Measurements from ENCODE around the gene MOCS2.
A peak's percentile ranks its signal among the peaks of the same experiment; 100 is the strongest.

Gene MOCS2

DNA sequence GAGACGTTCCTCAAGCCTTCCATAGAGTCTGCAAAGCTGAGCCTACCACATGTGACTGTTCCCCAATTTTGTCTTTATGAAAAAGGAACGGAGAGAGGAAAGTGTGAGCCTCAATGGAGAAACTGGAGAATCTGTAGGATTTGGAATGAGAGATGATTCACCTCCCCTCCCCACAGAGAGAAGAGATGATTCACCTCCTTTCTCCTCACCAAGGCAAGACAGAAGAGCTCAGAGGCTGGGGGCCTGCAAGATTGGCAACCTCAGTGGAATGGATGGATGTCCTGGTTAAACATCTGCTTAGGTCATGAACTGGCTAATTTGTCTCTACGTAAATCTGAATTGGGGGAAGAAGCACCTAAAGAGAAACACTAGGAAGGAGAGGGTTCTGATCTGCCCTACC lies 17.0 kb upstream of the MOCS2 start:
- peak; percentile 24 for DNase-seq (ENCODE audit: low read depth)
- H3K4me3 ChIP-seq (replicated peaks; ENCODE audit: low read depth, low read length) = no peak overlapping the region
- TF ChIP-seq, protein P1, sequence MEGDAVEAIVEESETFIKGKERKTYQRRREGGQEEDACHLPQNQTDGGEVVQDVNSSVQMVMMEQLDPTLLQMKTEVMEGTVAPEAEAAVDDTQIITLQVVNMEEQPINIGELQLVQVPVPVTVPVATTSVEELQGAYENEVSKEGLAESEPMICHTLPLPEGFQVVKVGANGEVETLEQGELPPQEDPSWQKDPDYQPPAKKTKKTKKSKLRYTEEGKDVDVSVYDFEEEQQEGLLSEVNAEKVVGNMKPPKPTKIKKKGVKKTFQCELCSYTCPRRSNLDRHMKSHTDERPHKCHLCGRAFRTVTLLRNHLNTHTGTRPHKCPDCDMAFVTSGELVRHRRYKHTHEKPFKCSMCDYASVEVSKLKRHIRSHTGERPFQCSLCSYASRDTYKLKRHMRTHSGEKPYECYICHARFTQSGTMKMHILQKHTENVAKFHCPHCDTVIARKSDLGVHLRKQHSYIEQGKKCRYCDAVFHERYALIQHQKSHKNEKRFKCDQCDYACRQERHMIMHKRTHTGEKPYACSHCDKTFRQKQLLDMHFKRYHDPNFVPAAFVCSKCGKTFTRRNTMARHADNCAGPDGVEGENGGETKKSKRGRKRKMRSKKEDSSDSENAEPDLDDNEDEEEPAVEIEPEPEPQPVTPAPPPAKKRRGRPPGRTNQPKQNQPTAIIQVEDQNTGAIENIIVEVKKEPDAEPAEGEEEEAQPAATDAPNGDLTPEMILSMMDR (IDR thresholded peaks at IDR 0.05; ENCODE audit: low read length, missing control alignments) = no peak

DNA sequence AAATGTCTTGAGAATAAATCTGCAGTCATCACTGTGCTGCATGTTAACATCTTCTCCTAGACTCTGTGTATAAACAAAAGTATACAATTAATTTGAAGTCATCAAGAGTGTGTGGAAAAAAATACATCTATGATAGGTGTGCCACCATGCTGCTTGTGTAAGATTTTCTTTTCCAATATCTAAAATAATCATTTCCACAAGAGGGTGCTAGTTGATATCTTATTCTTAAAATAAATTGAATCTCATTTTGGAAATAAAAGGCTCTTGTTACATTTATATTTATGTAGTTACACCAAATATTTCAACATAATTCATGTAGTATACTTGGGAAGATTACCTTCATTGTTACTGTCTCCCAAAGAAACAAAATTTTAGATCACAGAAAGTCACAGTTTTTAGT lies 14.1 kb upstream of the MOCS2 start:
- DNase-seq (ENCODE audit: low read depth) = peak; percentile 44
- TF ChIP-seq, protein P1 (IDR thresholded peaks at IDR 0.05; ENCODE audit: low read length, missing control alignments) = peak; percentile 16
- H3K4me3 ChIP-seq (replicated peaks; ENCODE audit: low read depth, low read length) = no peak overlapping the region

DNA sequence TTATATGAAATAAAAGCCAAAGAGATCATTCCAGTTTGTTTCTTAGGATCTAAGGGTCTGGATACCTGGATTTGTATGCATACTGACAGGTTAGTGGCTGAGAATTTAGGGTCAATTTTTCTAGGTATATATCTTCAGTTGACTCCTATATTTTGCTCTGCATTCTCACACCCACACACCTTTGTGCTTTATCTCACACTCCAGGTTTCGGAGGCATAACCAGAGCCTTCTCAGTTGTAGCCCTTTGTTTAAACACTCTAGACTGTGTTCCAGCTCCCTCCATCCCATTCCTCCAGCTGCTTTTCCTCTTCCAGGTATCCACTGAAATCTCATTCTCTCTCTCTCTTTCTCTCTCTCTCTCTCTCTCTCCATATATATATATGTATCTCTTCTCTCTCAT lies 10.6 kb upstream of the MOCS2 start:
- TF ChIP-seq, protein P1 (IDR thresholded peaks at IDR 0.05; ENCODE audit: low read length, missing control alignments) = no peak

DNA sequence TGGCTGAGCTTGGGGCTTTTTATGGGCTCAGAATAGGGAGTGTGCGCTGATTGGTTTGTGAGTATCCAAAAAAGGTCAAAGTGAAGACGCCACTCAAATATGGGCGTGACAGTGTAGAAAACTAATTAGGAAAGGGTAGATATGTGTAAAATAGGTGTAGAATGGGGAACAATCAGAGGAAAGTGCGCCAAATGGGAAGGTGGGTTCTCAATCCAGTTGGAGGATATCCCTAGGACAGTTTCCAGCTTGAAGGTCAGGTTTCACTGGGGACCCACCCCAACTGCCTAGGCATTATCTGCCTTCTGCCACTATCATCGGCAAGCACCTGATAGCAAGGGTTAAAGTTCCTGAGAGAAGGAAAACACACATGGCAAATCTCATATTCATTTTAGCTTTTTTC lies 9.3 kb upstream of the MOCS2 start:
- no peak for DNase-seq (ENCODE audit: low read depth)
- TF ChIP-seq, protein P1 (IDR thresholded peaks at IDR 0.05; ENCODE audit: low read length, missing control alignments) = no peak
- no peak overlapping the region for H3K4me3 ChIP-seq (replicated peaks; ENCODE audit: low read depth, low read length)

More for the DNA sequence above, 10.6 kb upstream of the MOCS2 start:
- no peak overlapping the region for H3K4me3 ChIP-seq (replicated peaks; ENCODE audit: low read depth, low read length)
- DNase-seq (ENCODE audit: low read depth) = no peak

DNA sequence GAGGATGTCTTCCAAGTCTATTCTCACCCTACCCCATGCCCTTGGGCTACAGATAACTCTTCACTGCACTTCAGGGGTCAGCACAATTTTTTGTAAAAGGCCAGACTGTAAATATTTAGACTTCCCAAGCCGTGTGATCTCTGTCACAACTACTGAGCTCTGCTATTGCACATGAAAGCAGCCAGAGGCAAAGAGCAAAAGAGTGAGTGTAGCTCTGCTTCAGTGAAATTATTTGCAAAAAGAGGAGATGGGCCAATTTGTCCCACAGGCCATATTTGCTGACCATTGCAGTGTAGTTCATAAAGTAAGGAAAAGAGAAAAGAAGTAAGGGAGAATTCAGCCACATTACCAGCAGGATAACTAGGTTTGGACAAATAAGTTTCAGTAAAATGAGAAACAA lies 7.0 kb upstream of the MOCS2 start:
- no peak overlapping the region for H3K4me3 ChIP-seq (replicated peaks; ENCODE audit: low read depth, low read length)
- no peak for DNase-seq (ENCODE audit: low read depth)
- TF ChIP-seq, protein P1 (IDR thresholded peaks at IDR 0.05; ENCODE audit: low read length, missing control alignments) = no peak

DNA sequence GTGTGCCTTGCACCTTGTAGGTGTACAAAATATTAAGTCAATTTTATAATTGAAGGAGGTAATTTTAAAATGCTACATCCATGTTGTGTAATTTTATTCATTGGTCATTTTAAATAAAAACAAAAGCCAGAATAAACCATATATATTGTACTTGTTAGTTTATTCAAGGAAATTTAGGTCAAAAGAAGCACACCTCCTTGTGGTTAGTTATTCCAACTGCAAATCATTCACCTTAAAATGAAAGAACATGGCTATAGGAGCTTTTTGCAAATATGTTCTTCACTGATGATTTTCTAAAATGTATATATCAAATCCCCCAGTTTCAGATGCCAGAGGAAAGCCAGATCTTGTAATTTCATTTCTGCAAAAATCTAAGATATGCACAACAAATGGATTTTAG lies 5.4 kb upstream of the MOCS2 start:
- no peak overlapping the region for H3K4me3 ChIP-seq (replicated peaks; ENCODE audit: low read depth, low read length)
- DNase-seq (ENCODE audit: low read depth) = peak; percentile 57
- TF ChIP-seq, protein P1 (IDR thresholded peaks at IDR 0.05; ENCODE audit: low read length, missing control alignments) = peak; percentile 47

DNA sequence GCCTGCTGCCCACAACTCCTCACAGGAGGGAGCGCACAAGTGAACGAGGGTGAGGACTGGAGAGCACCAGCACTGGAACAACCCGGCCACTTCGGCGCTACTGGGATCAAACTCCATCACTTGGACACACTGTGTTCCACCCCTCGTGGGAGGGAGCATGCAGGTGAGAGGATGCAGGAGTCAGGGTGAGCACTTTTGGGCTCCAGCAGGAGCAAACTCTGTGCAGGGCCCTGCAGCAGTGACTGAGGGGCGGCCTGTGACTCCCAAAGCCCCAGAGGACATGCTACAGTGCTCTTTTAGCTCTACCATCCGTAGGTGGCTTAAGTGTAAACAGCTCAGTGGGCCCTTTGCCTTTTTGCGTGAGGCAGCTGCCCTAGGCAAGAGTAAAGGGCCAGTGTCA lies 4.4 kb upstream of the MOCS2 start:
- DNase-seq (ENCODE audit: low read depth) = no peak
- no peak overlapping the region for H3K4me3 ChIP-seq (replicated peaks; ENCODE audit: low read depth, low read length)
- TF ChIP-seq, protein P1 (IDR thresholded peaks at IDR 0.05; ENCODE audit: low read length, missing control alignments) = no peak

Data from fibroblast of pulmonary artery (primary cell).